Measurements from ENCODE around the gene MTHFSD. TPM values are rescaled to one million over a fixed set of nuclear protein-coding genes. Genes with fewer than 3 reads are reported as not detected.

The MTHFSD gene
- total RNA-seq, 2 experiments from 2014 or later = 19.3 to 22.3 TPM

GRCh38 chr16:86555704-86556075 lies 655 bp upstream of the MTHFSD start:
- no peak for DNase-seq
- intact Hi-C loops (cut with micrococcal nuclease) = no loop called here
- TF ChIP-seq, protein P1, sequence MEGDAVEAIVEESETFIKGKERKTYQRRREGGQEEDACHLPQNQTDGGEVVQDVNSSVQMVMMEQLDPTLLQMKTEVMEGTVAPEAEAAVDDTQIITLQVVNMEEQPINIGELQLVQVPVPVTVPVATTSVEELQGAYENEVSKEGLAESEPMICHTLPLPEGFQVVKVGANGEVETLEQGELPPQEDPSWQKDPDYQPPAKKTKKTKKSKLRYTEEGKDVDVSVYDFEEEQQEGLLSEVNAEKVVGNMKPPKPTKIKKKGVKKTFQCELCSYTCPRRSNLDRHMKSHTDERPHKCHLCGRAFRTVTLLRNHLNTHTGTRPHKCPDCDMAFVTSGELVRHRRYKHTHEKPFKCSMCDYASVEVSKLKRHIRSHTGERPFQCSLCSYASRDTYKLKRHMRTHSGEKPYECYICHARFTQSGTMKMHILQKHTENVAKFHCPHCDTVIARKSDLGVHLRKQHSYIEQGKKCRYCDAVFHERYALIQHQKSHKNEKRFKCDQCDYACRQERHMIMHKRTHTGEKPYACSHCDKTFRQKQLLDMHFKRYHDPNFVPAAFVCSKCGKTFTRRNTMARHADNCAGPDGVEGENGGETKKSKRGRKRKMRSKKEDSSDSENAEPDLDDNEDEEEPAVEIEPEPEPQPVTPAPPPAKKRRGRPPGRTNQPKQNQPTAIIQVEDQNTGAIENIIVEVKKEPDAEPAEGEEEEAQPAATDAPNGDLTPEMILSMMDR (IDR thresholded peaks at IDR 0.05) = no peak
- H3K27me3 Mint-ChIP-seq = peaks cover 9% of the 10 kb centered on the region
- peaks cover 14% of the 10 kb centered on the region for H3K36me3 Mint-ChIP-seq (ENCODE audit: low read depth)
- peak overlapping the region; percentile 81 for H3K4me3 Mint-ChIP-seq
- no peak for ATAC-seq
- H3K9me3 Mint-ChIP-seq = no peaks in the 10 kb centered on the region
- ChIA-PET CTCF (interaction anchor here (1.0 to 3.4 kb wide), 3 partner anchors 9 to 507 kb away, joined by 3 to 16 read pairs (median 4); no protein-coding TSS in a partner anchor), POLR2A (interaction anchor here (1.0 kb wide), 1 partner anchor 8 kb away, joined by 3 read pairs; no protein-coding TSS in a partner anchor)
- H3K4me1 Mint-ChIP-seq (ENCODE audit: low read depth) = peaks cover 12% of the 10 kb centered on the region
- H3K27ac Mint-ChIP-seq = peak overlapping the region; percentile 96

GRCh38 chr16:86554599-86554916 lies 477 bp downstream of the MTHFSD start:
- TF ChIP-seq, protein P1 (IDR thresholded peaks at IDR 0.05) = no peak
- H3K27ac Mint-ChIP-seq = peak overlapping the region; percentile 96
- peak overlapping the region; percentile 81 for H3K4me3 Mint-ChIP-seq
- peaks cover 5% of the 10 kb centered on the region for H3K27me3 Mint-ChIP-seq
- DNase-seq (no peak), ATAC-seq (no peak)
- no peaks in the 10 kb centered on the region for H3K9me3 Mint-ChIP-seq
- H3K36me3 Mint-ChIP-seq (ENCODE audit: low read depth) = peaks cover 14% of the 10 kb centered on the region
- intact Hi-C loops (cut with micrococcal nuclease) = no loop called here
- peaks cover 12% of the 10 kb centered on the region for H3K4me1 Mint-ChIP-seq (ENCODE audit: low read depth)
- ChIA-PET POLR2A (interaction anchor here (1.0 kb wide), 1 partner anchor 10 kb away, joined by 3 read pairs; no protein-coding TSS in a partner anchor), CTCF (interaction anchor here (1.0 to 1.2 kb wide), 3 partner anchors 10 to 508 kb away, joined by 3 to 4 read pairs (median 3); no protein-coding TSS in a partner anchor)

DNA sequence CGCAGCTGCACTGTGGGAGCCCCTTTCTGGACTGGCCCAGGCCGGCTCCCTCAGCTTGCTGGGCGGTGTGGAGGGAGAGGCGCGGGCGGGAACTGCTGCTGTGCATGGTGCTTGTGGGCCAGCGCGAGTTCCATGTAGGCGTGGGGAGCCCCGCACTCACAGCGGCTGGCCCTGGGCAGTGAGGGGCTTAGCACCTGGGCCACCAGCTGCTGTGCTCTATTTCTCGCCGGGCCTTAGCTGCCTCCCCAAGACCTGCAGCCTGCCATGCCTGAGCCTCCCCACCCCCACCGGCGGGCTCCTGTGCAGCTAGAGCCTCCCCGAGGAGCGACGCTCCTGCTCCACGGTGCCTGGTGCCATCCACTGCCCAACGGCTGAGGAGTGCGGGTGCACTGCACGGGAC lies 1.7 kb downstream of the MTHFSD start:
- Mint-ChIP-seq H3K36me3 (ENCODE audit: low read depth) (peaks cover 14% of the 10 kb centered on the region), H3K27ac (no peak overlapping the region), H3K4me3 (no peak overlapping the region), H3K27me3 (peaks cover 4% of the 10 kb centered on the region), H3K4me1 (ENCODE audit: low read depth) (peaks cover 12% of the 10 kb centered on the region), H3K9me3 (no peaks in the 10 kb centered on the region)
- TF ChIP-seq, protein P1 (IDR thresholded peaks at IDR 0.05) = no peak
- no peak for DNase-seq
- CTCF ChIA-PET = interaction anchor here (0.7 to 1.8 kb wide), 4 partner anchors 11 to 509 kb away, joined by 3 to 4 read pairs (median 4); no protein-coding TSS in a partner anchor
- ATAC-seq = no peak
- POLR2A ChIA-PET = no interaction called here
- intact Hi-C loops (cut with micrococcal nuclease) = no loop called here

- TF ChIP-seq, protein P1 (IDR thresholded peaks at IDR 0.05) = no peak
- H3K27ac Mint-ChIP-seq = no peak overlapping the region
- intact Hi-C loops (cut with micrococcal nuclease) = no loop called here
- H3K4me1 Mint-ChIP-seq (ENCODE audit: low read depth) = peaks cover 12% of the 10 kb centered on the region
- H3K27me3 Mint-ChIP-seq = no peaks in the 10 kb centered on the region
- peaks cover 22% of the 10 kb centered on the region for H3K36me3 Mint-ChIP-seq (ENCODE audit: low read depth)
- ChIA-PET POLR2A (no interaction called here), CTCF (no interaction called here)
- no peaks in the 10 kb centered on the region for H3K9me3 Mint-ChIP-seq
- DNase-seq (no peak), ATAC-seq (no peak)
- H3K4me3 Mint-ChIP-seq = no peak overlapping the region
Measured at GRCh38 chr16:86550281-86550680, 4.8 kb downstream of the MTHFSD start.

DNA sequence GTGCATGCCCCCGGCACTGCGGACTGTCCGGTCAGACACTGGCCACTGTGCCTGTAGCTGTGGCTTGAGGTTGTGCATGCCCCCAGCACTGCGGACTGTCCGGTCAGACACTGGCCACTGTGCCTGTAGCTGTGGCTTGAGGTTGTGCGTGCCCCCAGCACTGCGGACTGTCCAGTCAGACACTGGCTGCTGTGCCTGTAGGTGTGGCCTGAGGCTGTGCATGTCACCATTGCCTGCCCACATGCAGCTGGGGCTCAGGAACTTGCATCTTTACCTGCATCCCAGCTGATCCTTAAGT lies 5.2 kb downstream of the MTHFSD start:
- Mint-ChIP-seq H3K27ac (no peak overlapping the region), H3K4me3 (no peak overlapping the region), H3K27me3 (no peaks in the 10 kb centered on the region), H3K9me3 (no peaks in the 10 kb centered on the region), H3K36me3 (ENCODE audit: low read depth) (peaks cover 25% of the 10 kb centered on the region), H3K4me1 (ENCODE audit: low read depth) (peaks cover 12% of the 10 kb centered on the region)
- no peak for ATAC-seq
- POLR2A ChIA-PET = no interaction called here
- TF ChIP-seq, protein P1 (IDR thresholded peaks at IDR 0.05) = no peak
- no peak for DNase-seq
- intact Hi-C loops (cut with micrococcal nuclease) = no loop called here
- CTCF ChIA-PET = no interaction called here

All from activated CD8-positive, alpha-beta T cell treated with anti-CD3 and anti-CD28 coated beads for 36 hours (primary cell).